ENCODE results near the gene TRIM52. TPM values are rescaled to one million over a fixed set of nuclear protein-coding genes. Genes with fewer than 3 reads are reported as not detected.

The TRIM52 gene
- total and polyA plus RNA-seq, 10 of the 15 experiments (the other 5 are each of a cell fraction or from before 2014, with no cell fraction given), result 1.4 to 24.3 (median 8.1) TPM

DNA sequence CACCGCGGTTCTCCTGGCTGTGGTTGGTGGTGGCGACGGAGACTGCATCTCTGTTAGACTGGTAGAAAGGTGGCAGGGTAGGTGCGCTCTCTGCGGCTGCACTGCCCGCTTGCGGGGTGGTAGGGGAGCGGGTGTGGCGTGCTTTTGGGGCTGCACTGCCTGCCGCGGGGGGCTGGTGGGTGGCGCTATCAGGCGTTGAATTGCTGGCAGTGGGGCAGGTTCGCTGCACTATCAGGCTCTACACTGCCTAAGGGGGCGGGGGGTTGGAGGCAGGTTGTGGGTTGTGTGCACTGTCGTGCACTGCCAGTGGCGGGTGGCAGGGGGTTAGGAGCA lies 21.0 kb upstream of the TRIM52 start:
- no peaks in the 10 kb centered on the region for H3K79me2 ChIP-seq (ENCODE audit: control insufficient read depth, insufficient read depth, low read length)
- H3K9me3 ChIP-seq (replicated peaks; ENCODE audit: control insufficient read depth, insufficient read depth, low read length), result no peaks in the 10 kb centered on the region
- DNase-seq (ENCODE audit: low read depth, low spot score), result no peak
- ChIA-PET RAD21 (ENCODE audit: unreplicated experiment) (no interaction called here), SMC1A (ENCODE audit: uncharacterized antibody, unreplicated experiment) (no interaction called here), CTCF (no interaction called here), POLR2A (no interaction called here)
- H4K20me1 ChIP-seq (ENCODE audit: control insufficient read depth, insufficient read depth), result no peaks in the 10 kb centered on the region
- no peaks in the 10 kb centered on the region for H3K36me3 ChIP-seq (ENCODE audit: control insufficient read depth in 2 of 2, insufficient read depth in 2 of 2, low read length in 1 of 2)
- H3K4me1 ChIP-seq (ENCODE audit: control insufficient read depth, insufficient read depth, low read length), result peaks cover 3% of the 10 kb centered on the region; the same call in 1 of the 2 replicates
- no peak overlapping the region for H3K27ac ChIP-seq (ENCODE audit: control insufficient read depth, insufficient read depth)
- no peaks in the 10 kb centered on the region for H3K27me3 ChIP-seq (replicated peaks in 1 of 2; ENCODE audit: control insufficient read depth in 2 of 2, insufficient read depth in 2 of 2, low read length in 1 of 2)
- no TSS peak for BruUV-seq (replicated peaks)
- 86% methylated on average over 18 of the region's 18 CpGs for WGBS (ENCODE audit: insufficient coverage, insufficient replicate concordance, low lambda C conversion rate, missing lambda C conversion rate)
- no peak overlapping the region for H3K4me3 ChIP-seq
- intact Hi-C loops (cut with micrococcal nuclease; ENCODE audit: unreplicated experiment), result no loop called here
- no peak overlapping the region for H3K4me2 ChIP-seq (ENCODE audit: control insufficient read depth, insufficient read depth)
- no peak overlapping the region for H2AFZ ChIP-seq (ENCODE audit: control insufficient read depth, low read depth, low read length)
- H3K9ac ChIP-seq (ENCODE audit: control insufficient read depth, insufficient read depth, low read length), result no peak overlapping the region
- no peak for FAIRE-seq
- in situ Hi-C loops (cut with MboI), result no loop called here
- ATAC-seq, result no peak
- TF ChIP-seq ELK1 (IDR thresholded peaks at IDR 0.05; ENCODE audit: low read depth, low read length) (no peak), YBX1 (IDR thresholded peaks at IDR 0.05) (no peak), REST (IDR thresholded peaks at IDR 0.05; ENCODE audit: low read depth, low read length) (no peak), KAT2A (conservative IDR thresholded peaks at IDR 0.05; ENCODE audit: control insufficient read depth, low read depth, low read length) (no peak), PML (IDR thresholded peaks at IDR 0.05; ENCODE audit: low read length) (no peak), PBX3 (IDR thresholded peaks at IDR 0.05; ENCODE audit: insufficient replicate concordance, low read depth, low read length) (no peak), SMAD1 (IDR thresholded peaks at IDR 0.05; ENCODE audit: low read depth, partially characterized antibody) (no peak), EP300 (IDR thresholded peaks at IDR 0.05; ENCODE audit: borderline replicate concordance in 1 of 2, control insufficient read depth in 1 of 2, low read depth in 2 of 2, low read length in 2 of 2) (no peak), WRNIP1 (IDR thresholded peaks at IDR 0.05; ENCODE audit: borderline replicate concordance, low read depth, low read length) (no peak), SUZ12 (IDR thresholded peaks at IDR 0.05; ENCODE audit: unreplicated experiment) (no peak), E2F4 (IDR thresholded peaks at IDR 0.05; ENCODE audit: low read depth, low read length) (no peak)
- TF ChIP-seq, protein P1, sequence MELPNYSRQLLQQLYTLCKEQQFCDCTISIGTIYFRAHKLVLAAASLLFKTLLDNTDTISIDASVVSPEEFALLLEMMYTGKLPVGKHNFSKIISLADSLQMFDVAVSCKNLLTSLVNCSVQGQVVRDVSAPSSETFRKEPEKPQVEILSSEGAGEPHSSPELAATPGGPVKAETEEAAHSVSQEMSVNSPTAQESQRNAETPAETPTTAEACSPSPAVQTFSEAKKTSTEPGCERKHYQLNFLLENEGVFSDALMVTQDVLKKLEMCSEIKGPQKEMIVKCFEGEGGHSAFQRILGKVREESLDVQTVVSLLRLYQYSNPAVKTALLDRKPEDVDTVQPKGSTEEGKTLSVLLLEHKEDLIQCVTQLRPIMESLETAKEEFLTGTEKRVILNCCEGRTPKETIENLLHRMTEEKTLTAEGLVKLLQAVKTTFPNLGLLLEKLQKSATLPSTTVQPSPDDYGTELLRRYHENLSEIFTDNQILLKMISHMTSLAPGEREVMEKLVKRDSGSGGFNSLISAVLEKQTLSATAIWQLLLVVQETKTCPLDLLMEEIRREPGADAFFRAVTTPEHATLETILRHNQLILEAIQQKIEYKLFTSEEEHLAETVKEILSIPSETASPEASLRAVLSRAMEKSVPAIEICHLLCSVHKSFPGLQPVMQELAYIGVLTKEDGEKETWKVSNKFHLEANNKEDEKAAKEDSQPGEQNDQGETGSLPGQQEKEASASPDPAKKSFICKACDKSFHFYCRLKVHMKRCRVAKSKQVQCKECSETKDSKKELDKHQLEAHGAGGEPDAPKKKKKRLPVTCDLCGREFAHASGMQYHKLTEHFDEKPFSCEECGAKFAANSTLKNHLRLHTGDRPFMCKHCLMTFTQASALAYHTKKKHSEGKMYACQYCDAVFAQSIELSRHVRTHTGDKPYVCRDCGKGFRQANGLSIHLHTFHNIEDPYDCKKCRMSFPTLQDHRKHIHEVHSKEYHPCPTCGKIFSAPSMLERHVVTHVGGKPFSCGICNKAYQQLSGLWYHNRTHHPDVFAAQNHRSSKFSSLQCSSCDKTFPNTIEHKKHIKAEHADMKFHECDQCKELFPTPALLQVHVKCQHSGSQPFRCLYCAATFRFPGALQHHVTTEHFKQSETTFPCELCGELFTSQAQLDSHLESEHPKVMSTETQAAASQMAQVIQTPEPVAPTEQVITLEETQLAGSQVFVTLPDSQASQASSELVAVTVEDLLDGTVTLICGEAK (IDR thresholded peaks at IDR 0.05; ENCODE audit: borderline replicate concordance), result no peak

Data from GM12878 (cell line).